ENCODE results near the gene FKBP6. TPM values are rescaled to one million over a fixed set of nuclear protein-coding genes. Genes with fewer than 3 reads are reported as not detected.
"Not testable (repeated sequence)": the region's sequence is repeated elsewhere in the genome, so short reads cannot be mapped to it uniquely, and the experiment has no call there.

Gene FKBP6
- total RNA-seq, 1 experiment from 2014 or later: not detected

DNA sequence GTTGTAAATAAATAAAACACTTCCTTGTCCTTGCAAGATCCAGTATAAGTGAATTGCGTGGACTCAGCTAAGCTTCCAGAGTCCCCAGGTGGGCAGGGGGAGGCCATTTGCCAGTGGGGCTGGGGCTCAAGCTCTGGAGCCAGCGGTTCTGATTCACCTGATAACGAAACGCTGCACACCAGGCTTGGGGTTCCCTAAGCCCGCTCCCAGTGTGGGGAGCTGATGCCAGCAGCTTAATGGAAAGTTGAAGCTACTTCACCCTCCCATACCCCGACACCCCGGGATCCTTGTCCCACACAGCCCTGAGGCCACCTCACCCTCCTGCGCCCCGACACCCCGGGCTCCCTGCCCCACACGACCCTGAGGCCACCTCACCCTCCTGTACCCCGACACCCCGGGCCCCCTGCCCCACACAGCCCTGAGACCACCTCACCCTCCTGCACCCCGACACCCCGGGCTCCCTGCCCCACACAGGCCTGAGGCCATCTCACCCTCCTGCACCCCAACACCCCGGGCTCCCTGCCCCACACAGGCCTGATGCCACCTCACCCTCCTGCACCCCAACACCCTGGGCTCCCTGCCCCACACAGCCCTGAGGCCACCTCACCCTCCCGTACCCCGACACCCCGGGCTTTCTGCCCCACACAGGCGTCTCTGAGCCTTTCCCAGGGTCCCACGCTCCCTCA, 30.8 kb downstream of the FKBP6 start:
- H3K4me3 ChIP-seq (ENCODE audit: low read length): peak overlapping the region; percentile 59
- no peaks in the 10 kb centered on the region for H3K79me2 ChIP-seq (ENCODE audit: low read length)
- H3K27me3 ChIP-seq (ENCODE audit: low read length): no peaks in the 10 kb centered on the region
- H4K20me1 ChIP-seq (ENCODE audit: low read length): no peaks in the 10 kb centered on the region
- no peaks in the 10 kb centered on the region for H3K9me2 ChIP-seq (replicated peaks; ENCODE audit: low read length)
- no peak overlapping the region for H3K9ac ChIP-seq (ENCODE audit: low read length)
- no TSS peak for BruUV-seq (replicated peaks)
- H3K9me3 ChIP-seq (ENCODE audit: low read length): no peaks in the 10 kb centered on the region
- TF ChIP-seq EZH2 (IDR thresholded peaks at IDR 0.05; ENCODE audit: low read length, unreplicated experiment) (no peak), EZH2phosphoT487 (IDR thresholded peaks at IDR 0.05; ENCODE audit: borderline replicate concordance, low read length) (no peak)
- TF ChIP-seq, protein P1, sequence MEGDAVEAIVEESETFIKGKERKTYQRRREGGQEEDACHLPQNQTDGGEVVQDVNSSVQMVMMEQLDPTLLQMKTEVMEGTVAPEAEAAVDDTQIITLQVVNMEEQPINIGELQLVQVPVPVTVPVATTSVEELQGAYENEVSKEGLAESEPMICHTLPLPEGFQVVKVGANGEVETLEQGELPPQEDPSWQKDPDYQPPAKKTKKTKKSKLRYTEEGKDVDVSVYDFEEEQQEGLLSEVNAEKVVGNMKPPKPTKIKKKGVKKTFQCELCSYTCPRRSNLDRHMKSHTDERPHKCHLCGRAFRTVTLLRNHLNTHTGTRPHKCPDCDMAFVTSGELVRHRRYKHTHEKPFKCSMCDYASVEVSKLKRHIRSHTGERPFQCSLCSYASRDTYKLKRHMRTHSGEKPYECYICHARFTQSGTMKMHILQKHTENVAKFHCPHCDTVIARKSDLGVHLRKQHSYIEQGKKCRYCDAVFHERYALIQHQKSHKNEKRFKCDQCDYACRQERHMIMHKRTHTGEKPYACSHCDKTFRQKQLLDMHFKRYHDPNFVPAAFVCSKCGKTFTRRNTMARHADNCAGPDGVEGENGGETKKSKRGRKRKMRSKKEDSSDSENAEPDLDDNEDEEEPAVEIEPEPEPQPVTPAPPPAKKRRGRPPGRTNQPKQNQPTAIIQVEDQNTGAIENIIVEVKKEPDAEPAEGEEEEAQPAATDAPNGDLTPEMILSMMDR (conservative IDR thresholded peaks at IDR 0.05; ENCODE audit: low read depth, low read length): no peak
- H3K27ac ChIP-seq (ENCODE audit: low read length): no peak overlapping the region
- intact Hi-C loops (cut with micrococcal nuclease): no loop called here
- peak overlapping the region; percentile 93 for H2AFZ ChIP-seq (ENCODE audit: low read length)
- ATAC-seq: no peak
- DNase-seq: no peak
- peaks cover 9% of the 10 kb centered on the region for H3K4me1 ChIP-seq (ENCODE audit: insufficient read depth, low read length)
- ChIA-PET CTCF (no interaction called here), POLR2A (ENCODE audit: unreplicated experiment) (no interaction called here)
- H3K36me3 ChIP-seq (ENCODE audit: low read depth, low read length): no peaks in the 10 kb centered on the region
- no peaks in the 10 kb centered on the region for H3F3A ChIP-seq (ENCODE audit: low read length, unreplicated experiment)
- H3K4me2 ChIP-seq (ENCODE audit: low read length): peak overlapping the region; percentile 91

DNA sequence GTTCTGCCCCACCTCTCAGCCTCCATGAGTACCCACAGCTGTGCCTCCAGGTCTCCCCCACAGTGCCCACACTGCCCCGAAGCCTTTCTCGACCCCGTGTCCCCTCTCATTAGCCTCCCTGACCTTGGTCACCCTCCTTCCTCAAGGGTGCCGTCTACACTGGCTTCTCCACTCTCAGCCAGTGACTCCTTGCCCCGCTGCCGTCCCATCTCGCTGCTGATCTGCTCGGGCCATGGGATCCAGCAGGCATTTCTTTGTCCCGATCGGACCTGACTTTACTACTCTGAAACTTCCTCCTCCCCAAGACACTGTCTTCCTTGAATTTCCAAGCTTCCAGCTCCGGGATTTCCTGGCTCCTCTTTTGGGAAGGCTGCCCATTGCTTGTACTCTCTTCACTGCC, 31.3 kb downstream of the FKBP6 start:
- no TSS peak for BruUV-seq (replicated peaks)
- ATAC-seq (no peak), DNase-seq (no peak)
- TF ChIP-seq EZH2phosphoT487 (IDR thresholded peaks at IDR 0.05; ENCODE audit: borderline replicate concordance, low read length) (no peak), EZH2 (IDR thresholded peaks at IDR 0.05; ENCODE audit: low read length, unreplicated experiment) (no peak)
- TF ChIP-seq, protein P1 (conservative IDR thresholded peaks at IDR 0.05; ENCODE audit: low read depth, low read length): no peak
- intact Hi-C loops (cut with micrococcal nuclease): no loop called here
- no peaks in the 10 kb centered on the region for H3K27me3 ChIP-seq (ENCODE audit: low read length)
- H3K9ac ChIP-seq (ENCODE audit: low read length): no peak overlapping the region
- H3K79me2 ChIP-seq (ENCODE audit: low read length): no peaks in the 10 kb centered on the region
- H3K4me3 ChIP-seq (ENCODE audit: low read length): no peak overlapping the region
- no peak overlapping the region for H2AFZ ChIP-seq (ENCODE audit: low read length)
- ChIA-PET POLR2A (ENCODE audit: unreplicated experiment) (no interaction called here), CTCF (no interaction called here)
- H4K20me1 ChIP-seq (ENCODE audit: low read length): no peaks in the 10 kb centered on the region
- no peaks in the 10 kb centered on the region for H3F3A ChIP-seq (ENCODE audit: low read length, unreplicated experiment)
- H3K9me3 ChIP-seq (ENCODE audit: low read length): no peaks in the 10 kb centered on the region
- H3K9me2 ChIP-seq (replicated peaks; ENCODE audit: low read length): no peaks in the 10 kb centered on the region
- no peak overlapping the region for H3K27ac ChIP-seq (ENCODE audit: low read length)
- no peak overlapping the region for H3K4me2 ChIP-seq (ENCODE audit: low read length)
- no peaks in the 10 kb centered on the region for H3K36me3 ChIP-seq (ENCODE audit: low read depth, low read length)
- H3K4me1 ChIP-seq (ENCODE audit: insufficient read depth, low read length): peaks cover 9% of the 10 kb centered on the region

DNA sequence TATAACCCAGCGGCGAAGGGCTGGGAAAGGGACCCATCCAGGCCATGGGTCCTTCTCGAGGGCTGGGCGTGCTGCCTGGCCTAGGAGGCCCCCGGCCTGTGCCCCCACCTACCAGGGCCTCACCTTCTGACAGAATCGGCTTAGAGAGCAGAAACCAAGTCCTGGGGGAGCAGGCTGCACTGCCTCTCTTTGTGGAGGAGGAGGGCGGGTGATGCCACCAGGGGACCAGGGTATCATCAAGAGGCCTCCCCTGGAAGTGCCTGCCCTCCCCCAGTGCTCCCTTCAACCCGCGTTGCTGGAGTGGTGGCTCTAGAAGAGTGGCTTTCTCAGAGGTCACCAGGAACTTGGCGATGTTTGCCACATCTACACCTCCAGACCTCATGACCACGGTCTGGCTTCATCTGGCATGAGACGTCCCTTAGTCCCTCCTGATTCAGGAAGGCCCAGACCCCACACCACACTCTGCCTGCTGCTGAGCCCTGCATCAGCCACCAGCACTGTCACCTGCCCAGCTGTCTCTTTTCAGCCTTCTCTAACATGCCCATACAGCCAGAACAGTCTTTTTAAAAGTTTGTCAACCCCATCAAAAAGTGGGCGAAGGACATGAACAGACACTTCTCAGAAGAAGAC, 31.9 kb downstream of the FKBP6 start:
- H3K4me2 ChIP-seq (ENCODE audit: low read length): no peak overlapping the region
- ATAC-seq: no peak
- no TSS peak for BruUV-seq (replicated peaks)
- no peak overlapping the region for H3K9ac ChIP-seq (ENCODE audit: low read length)
- no peaks in the 10 kb centered on the region for H3K9me2 ChIP-seq (replicated peaks; ENCODE audit: low read length)
- no peaks in the 10 kb centered on the region for H3K36me3 ChIP-seq (ENCODE audit: low read depth, low read length)
- no peak overlapping the region for H3K4me3 ChIP-seq (ENCODE audit: low read length)
- intact Hi-C loops (cut with micrococcal nuclease): no loop called here
- TF ChIP-seq, protein P1 (conservative IDR thresholded peaks at IDR 0.05; ENCODE audit: low read depth, low read length): no peak
- TF ChIP-seq EZH2phosphoT487 (IDR thresholded peaks at IDR 0.05; ENCODE audit: borderline replicate concordance, low read length): no peak
- no peak for TF ChIP-seq EZH2 (IDR thresholded peaks at IDR 0.05; ENCODE audit: low read length, unreplicated experiment)
- no peak for DNase-seq
- no peak overlapping the region for H3K27ac ChIP-seq (ENCODE audit: low read length)
- ChIA-PET POLR2A (ENCODE audit: unreplicated experiment) (no interaction called here), CTCF (no interaction called here)
- no peaks in the 10 kb centered on the region for H4K20me1 ChIP-seq (ENCODE audit: low read length)
- no peak overlapping the region for H2AFZ ChIP-seq (ENCODE audit: low read length)
- no peaks in the 10 kb centered on the region for H3F3A ChIP-seq (ENCODE audit: low read length, unreplicated experiment)
- H3K79me2 ChIP-seq (ENCODE audit: low read length): no peaks in the 10 kb centered on the region
- H3K4me1 ChIP-seq (ENCODE audit: insufficient read depth, low read length): peaks cover 9% of the 10 kb centered on the region
- no peaks in the 10 kb centered on the region for H3K9me3 ChIP-seq (ENCODE audit: low read length)
- H3K27me3 ChIP-seq (ENCODE audit: low read length): no peaks in the 10 kb centered on the region

DNA sequence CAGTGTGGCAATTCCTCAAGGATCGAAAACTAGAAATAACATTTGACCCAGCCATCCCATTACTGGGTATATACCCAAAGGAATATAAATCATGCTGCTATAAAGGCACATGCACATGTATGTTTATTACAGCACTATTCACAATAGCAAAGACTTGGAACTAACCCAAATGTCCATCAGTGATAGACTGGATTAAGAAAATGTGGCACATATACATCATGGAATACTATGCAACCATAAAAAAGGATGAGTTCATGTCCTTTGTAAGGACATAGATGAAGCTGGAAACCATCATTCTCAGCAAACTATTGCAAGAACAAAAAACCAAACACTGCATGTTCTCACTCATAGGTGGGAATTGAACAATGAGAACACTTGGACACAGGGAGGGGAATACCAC, 32.6 kb downstream of the FKBP6 start:
- ATAC-seq; H3K9me2 ChIP-seq (replicated peaks; ENCODE audit: low read length); POLR2A ChIA-PET (ENCODE audit: unreplicated experiment); H3K4me1 ChIP-seq (ENCODE audit: insufficient read depth, low read length); H3K4me2 ChIP-seq (ENCODE audit: low read length); H4K20me1 ChIP-seq (ENCODE audit: low read length); DNase-seq; H3K27me3 ChIP-seq (ENCODE audit: low read length); H3K27ac ChIP-seq (ENCODE audit: low read length); H3K9ac ChIP-seq (ENCODE audit: low read length); intact Hi-C loops (cut with micrococcal nuclease); BruUV-seq (replicated peaks); H3K4me3 ChIP-seq (ENCODE audit: low read length); CTCF ChIA-PET; H3K79me2 ChIP-seq (ENCODE audit: low read length); H3K36me3 ChIP-seq (ENCODE audit: low read depth, low read length); H3K9me3 ChIP-seq (ENCODE audit: low read length); H3F3A ChIP-seq (ENCODE audit: low read length, unreplicated experiment); H2AFZ ChIP-seq (ENCODE audit: low read length): not testable (repeated sequence)
